A673 (cell line): ENCODE results near the gene PGC.

ENCODE experiments used
- EZH2 ChIP-seq: fragments of 200-600 bp; sonication (generic); IDR thresholded peaks from 2 replicates; pipeline ENCODE4 v1.6.1; 2017; ENCODE audit warnings: borderline replicate concordance, low read depth, mild to moderate bottlenecking, mixed read lengths, antibody characterized with exemption, low read length; ENCODE audit not compliant: poor library complexity, severe bottlenecking
- TF ChIP-seq, protein P1 (sequence below): fragments of 300-800, 200-600 bp; sonication (generic); conservative IDR thresholded peaks from 2 replicates; pipeline ENCODE4 v1.5.1; 2017; ENCODE audit warnings: low read depth, mild to moderate bottlenecking, antibody characterized with exemption, low read length, moderate library complexity, mixed read lengths

- TF ChIP-seq, protein P1, sequence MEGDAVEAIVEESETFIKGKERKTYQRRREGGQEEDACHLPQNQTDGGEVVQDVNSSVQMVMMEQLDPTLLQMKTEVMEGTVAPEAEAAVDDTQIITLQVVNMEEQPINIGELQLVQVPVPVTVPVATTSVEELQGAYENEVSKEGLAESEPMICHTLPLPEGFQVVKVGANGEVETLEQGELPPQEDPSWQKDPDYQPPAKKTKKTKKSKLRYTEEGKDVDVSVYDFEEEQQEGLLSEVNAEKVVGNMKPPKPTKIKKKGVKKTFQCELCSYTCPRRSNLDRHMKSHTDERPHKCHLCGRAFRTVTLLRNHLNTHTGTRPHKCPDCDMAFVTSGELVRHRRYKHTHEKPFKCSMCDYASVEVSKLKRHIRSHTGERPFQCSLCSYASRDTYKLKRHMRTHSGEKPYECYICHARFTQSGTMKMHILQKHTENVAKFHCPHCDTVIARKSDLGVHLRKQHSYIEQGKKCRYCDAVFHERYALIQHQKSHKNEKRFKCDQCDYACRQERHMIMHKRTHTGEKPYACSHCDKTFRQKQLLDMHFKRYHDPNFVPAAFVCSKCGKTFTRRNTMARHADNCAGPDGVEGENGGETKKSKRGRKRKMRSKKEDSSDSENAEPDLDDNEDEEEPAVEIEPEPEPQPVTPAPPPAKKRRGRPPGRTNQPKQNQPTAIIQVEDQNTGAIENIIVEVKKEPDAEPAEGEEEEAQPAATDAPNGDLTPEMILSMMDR = no peak
- TF ChIP-seq EZH2 = no peak
These were observed 56.5 kb downstream of the PGC start for GRCh38 chr6:41690541-41691330.
